ENCODE data around the gene ZNF646. TPM values are rescaled to one million over a fixed set of nuclear protein-coding genes. Genes with fewer than 3 reads are reported as not detected.

Gene ZNF646
- total and polyA plus RNA-seq, 2 of the 13 experiments (the other 11 are each of a cell fraction or from before 2014, with no cell fraction given), result 3.4 to 10.9 TPM

DNA sequence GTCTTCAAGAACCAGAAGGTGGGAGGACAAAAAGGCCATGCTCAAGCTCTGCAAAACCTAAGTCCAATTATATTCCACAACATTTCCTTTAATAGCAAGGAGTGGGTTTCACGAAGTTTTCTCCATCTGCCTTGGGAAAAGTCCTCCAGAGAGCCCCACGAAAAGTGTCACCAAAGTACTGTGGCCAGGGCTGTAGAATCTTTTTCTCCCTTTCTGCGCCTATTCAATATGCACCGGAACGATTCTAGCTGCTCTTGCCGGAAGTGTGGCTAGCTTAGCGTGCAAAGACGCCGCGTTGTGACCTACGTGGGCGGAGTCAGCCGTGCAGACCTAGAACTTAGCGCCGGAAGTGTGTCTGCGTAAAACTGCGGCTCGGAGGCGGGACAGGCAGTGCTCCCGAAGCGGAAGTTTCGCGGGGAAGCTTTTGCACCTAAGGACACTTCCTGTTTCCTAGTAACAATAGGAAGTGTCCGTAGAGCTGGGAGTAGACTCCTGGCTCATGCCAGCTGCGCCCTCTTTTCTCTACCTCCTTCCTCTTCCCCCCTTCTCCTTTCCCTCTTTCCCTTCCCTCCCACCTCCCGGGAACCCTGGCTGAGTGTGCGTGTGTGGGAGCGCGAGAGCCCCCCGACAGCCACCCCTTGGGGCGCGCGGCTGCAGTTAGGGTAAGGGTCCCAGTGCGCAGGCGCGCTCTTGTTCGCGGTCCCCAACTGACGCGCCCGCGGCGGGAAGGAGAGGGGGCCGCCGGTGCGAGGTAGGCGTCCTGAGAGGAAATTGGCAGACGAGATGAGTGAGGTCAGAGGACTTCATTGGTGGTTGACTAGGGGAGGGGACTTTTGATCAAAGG is at the start of gene ZNF646, which contains the start of gene ZNF668 (continued):
- TF ChIP-seq ZBTB26 (CRISPR knock-in tag; IDR thresholded peaks at IDR 0.05; ENCODE audit: borderline replicate concordance), result 0 out of 2 replicates have a peak, but pooled peaks have one; percentile 64
- peak; percentile 73 for TF ChIP-seq PCBP2 (optimal IDR thresholded peaks at IDR 0.05; ENCODE audit: low read depth, low read length, poor library complexity, severe bottlenecking)
- peak; percentile 65; the same call in 1 of the 2 replicates for TF ChIP-seq ZFP37 (CRISPR knock-in tag; IDR thresholded peaks at IDR 0.05; ENCODE audit: borderline replicate concordance)
- TF ChIP-seq KLF11 (CRISPR knock-in tag; IDR thresholded peaks at IDR 0.05), result peak; percentile 39; the same call in 1 of the 2 replicates
- peak; percentile 72 for TF ChIP-seq FOXP4 (CRISPR knock-in tag; IDR thresholded peaks at IDR 0.05)
- TF ChIP-seq ZNF138 (CRISPR knock-in tag; IDR thresholded peaks at IDR 0.05; ENCODE audit: low read depth), result peak; percentile 44; the same call in 1 of the 2 replicates
- no peak for TF ChIP-seq ZNF556 (CRISPR knock-in tag; IDR thresholded peaks at IDR 0.05; ENCODE audit: borderline replicate concordance)
- TF ChIP-seq SMC3 (IDR thresholded peaks at IDR 0.05; ENCODE audit: low read length), result 0 out of 2 replicates have a peak, but pooled peaks have one; percentile 24
- peak; percentile 49; the same call in 1 of the 2 replicates for TF ChIP-seq CEBPG (CRISPR knock-in tag; IDR thresholded peaks at IDR 0.05)
- peak; percentile 81 for TF ChIP-seq U2AF1 (optimal IDR thresholded peaks at IDR 0.05; ENCODE audit: low read depth, low read length)
- TF ChIP-seq ZBTB46 (CRISPR knock-in tag; IDR thresholded peaks at IDR 0.05; ENCODE audit: borderline replicate concordance), result no peak; the same call in 1 of the 2 replicates
- peak; percentile 28 for TF ChIP-seq MXD3 (CRISPR knock-in tag; IDR thresholded peaks at IDR 0.05)
- TF ChIP-seq PRPF4 (IDR thresholded peaks at IDR 0.05; ENCODE audit: low read depth, low read length, poor library complexity, severe bottlenecking), result no peak
- peak; percentile 67 for TF ChIP-seq PTBP1 (IDR thresholded peaks at IDR 0.05; ENCODE audit: low read depth, low read length, poor library complexity, severe bottlenecking)
- TF ChIP-seq, protein P1, sequence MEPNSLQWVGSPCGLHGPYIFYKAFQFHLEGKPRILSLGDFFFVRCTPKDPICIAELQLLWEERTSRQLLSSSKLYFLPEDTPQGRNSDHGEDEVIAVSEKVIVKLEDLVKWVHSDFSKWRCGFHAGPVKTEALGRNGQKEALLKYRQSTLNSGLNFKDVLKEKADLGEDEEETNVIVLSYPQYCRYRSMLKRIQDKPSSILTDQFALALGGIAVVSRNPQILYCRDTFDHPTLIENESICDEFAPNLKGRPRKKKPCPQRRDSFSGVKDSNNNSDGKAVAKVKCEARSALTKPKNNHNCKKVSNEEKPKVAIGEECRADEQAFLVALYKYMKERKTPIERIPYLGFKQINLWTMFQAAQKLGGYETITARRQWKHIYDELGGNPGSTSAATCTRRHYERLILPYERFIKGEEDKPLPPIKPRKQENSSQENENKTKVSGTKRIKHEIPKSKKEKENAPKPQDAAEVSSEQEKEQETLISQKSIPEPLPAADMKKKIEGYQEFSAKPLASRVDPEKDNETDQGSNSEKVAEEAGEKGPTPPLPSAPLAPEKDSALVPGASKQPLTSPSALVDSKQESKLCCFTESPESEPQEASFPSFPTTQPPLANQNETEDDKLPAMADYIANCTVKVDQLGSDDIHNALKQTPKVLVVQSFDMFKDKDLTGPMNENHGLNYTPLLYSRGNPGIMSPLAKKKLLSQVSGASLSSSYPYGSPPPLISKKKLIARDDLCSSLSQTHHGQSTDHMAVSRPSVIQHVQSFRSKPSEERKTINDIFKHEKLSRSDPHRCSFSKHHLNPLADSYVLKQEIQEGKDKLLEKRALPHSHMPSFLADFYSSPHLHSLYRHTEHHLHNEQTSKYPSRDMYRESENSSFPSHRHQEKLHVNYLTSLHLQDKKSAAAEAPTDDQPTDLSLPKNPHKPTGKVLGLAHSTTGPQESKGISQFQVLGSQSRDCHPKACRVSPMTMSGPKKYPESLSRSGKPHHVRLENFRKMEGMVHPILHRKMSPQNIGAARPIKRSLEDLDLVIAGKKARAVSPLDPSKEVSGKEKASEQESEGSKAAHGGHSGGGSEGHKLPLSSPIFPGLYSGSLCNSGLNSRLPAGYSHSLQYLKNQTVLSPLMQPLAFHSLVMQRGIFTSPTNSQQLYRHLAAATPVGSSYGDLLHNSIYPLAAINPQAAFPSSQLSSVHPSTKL (CRISPR knock-in tag; IDR thresholded peaks at IDR 0.05), result peak; percentile 47
- peak; percentile 64; the same call in 1 of the 2 replicates for TF ChIP-seq ZNF607 (CRISPR knock-in tag; IDR thresholded peaks at IDR 0.05; ENCODE audit: borderline replicate concordance)
- TF ChIP-seq THAP11 (CRISPR knock-in tag; IDR thresholded peaks at IDR 0.05), result peak; percentile 96
- peak; percentile 50; the same call in 1 of the 2 replicates for TF ChIP-seq TBX3 (IDR thresholded peaks at IDR 0.05; ENCODE audit: borderline replicate concordance)
- TF ChIP-seq RBFOX2 (IDR thresholded peaks at IDR 0.05; ENCODE audit: low read depth, low read length), result peak; percentile 87
